Left colon (tissue), 2 donors: ENCODE measurements around the gene S1PR2. TPM values are rescaled to one million over a fixed set of nuclear protein-coding genes. Genes with fewer than 3 reads are reported as not detected.
A peak's percentile ranks its signal among the peaks of the same experiment; 100 is the strongest.
"Not testable (repeated sequence)": the region's sequence is repeated elsewhere in the genome, so short reads cannot be mapped to it uniquely, and the experiment has no call there.

Experiments
- ATAC-seq: fragments of 200-7000 bp; cut with Tn5 transposase; one replicate; pipeline ENCODE4 v1.9.1; 2020; ENCODE audit warnings: mild to moderate bottlenecking, moderate library complexity
- DNase-seq, 2 donors: peaks; one replicate each; pipeline ENCODE4 v3.0.0-alpha.2; 2020
- intact Hi-C, 2 donors: fragments of 100-400 bp; cut with DNase I in 1 of 2; cut with micrococcal nuclease in 1 of 2; formaldehyde crosslinking; loops; one replicate each; pipeline versions ENCODE4 v1.11.2 to v1.14.0; 2022; cut with DNase I, micrococcal nuclease
- total RNA-seq, 2 donors: library from RNA; stranded (reverse); fragmentation: NEBNext Ultra II Directional; extraction: Animal tissue kit (Norgen Biotek cat#: 25700); gene quantifications; one replicate each; pipeline ENCODE4 v1.2.1, GENCODE V29; 2021
- donor health status: DM: no; HTN: no; CAD: no.
- donor health status: DM: yes; HTN: yes; CAD: no.

The S1PR2 gene
- total RNA-seq, 2 donors from 2014 or later: 2.3 to 5.2 TPM

- no peak for ATAC-seq
- intact Hi-C loops: no loop called here
- DNase-seq: no peak
Measured at GRCh38 chr19:10256970-10257615, 26.0 kb upstream of the S1PR2 start.

- intact Hi-C loops: no loop called here
- no peak for DNase-seq
- no peak for ATAC-seq
Measured at GRCh38 chr19:10256551-10256950, 25.4 kb upstream of the S1PR2 start.

- no peak for ATAC-seq
- intact Hi-C loops: no loop called here
- no peak for DNase-seq
Measured at GRCh38 chr19:10255358-10255757, 24.2 kb upstream of the S1PR2 start.

- intact Hi-C loops: no loop called here
- no peak for ATAC-seq
- no peak for DNase-seq
Measured at GRCh38 chr19:10254244-10254643, 23.1 kb upstream of the S1PR2 start.

- no peak for ATAC-seq
- intact Hi-C loops: no loop called here
- DNase-seq: no peak
Measured at GRCh38 chr19:10252707-10253106, 21.6 kb upstream of the S1PR2 start.

- peak; percentile 92 for ATAC-seq
- DNase-seq: peak; percentile 98 to 99
- intact Hi-C loops: no loop called here
Measured at GRCh38 chr19:10251792-10252694, 20.9 kb upstream of the S1PR2 start, which contains the start of gene MRPL4. Gene MRPL4 (plus strand): TSS chr19:10252214. CDS start chr19:10252254, 40 bp downstream.

- no peak for DNase-seq
- intact Hi-C loops: no loop called here
- no peak for ATAC-seq
Measured at GRCh38 chr19:10246511-10246910, 15.4 kb upstream of the S1PR2 start.

- DNase-seq: no peak
- intact Hi-C loops: no loop called here
- no peak for ATAC-seq
Measured at GRCh38 chr19:10245189-10245939, 14.2 kb upstream of the S1PR2 start.

- intact Hi-C loops: no loop called here
- ATAC-seq: no peak
- DNase-seq: no peak
Measured at GRCh38 chr19:10243606-10244005, 12.5 kb upstream of the S1PR2 start.

- DNase-seq, intact Hi-C loops, ATAC-seq: not testable (repeated sequence)
Measured at GRCh38 chr19:10241826-10242449, 10.8 kb upstream of the S1PR2 start.

- ATAC-seq (peak; percentile 95), DNase-seq (peak; percentile 50 to 62)
- intact Hi-C loops: no loop called here
Measured at GRCh38 chr19:10238172-10238783, 7.1 kb upstream of the S1PR2 start.

GRCh38 chr19:10237702-10238101, 6.6 kb upstream of the S1PR2 start:
- intact Hi-C loops: no loop called here
- ATAC-seq (no peak), DNase-seq (no peak)

GRCh38 chr19:10235409-10235808, 4.3 kb upstream of the S1PR2 start:
- ATAC-seq, intact Hi-C loops, DNase-seq: not testable (repeated sequence)

GRCh38 chr19:10235003-10235402, 3.9 kb upstream of the S1PR2 start:
- ATAC-seq (no peak), DNase-seq (no peak)
- intact Hi-C loops: no loop called here

GRCh38 chr19:10233946-10234345, 2.8 kb upstream of the S1PR2 start:
- ATAC-seq (no peak), DNase-seq (no peak)
- intact Hi-C loops: no loop called here

GRCh38 chr19:10231612-10232228, 589 bp upstream of the S1PR2 start:
- no peak for DNase-seq
- intact Hi-C loops: no loop called here

GRCh38 chr19:10230173-10230860, 814 bp downstream of the S1PR2 start:
- intact Hi-C loops: no loop called here
- ATAC-seq (peak; percentile 28), DNase-seq (peak; percentile 55 to 65)

More at GRCh38 chr19:10231612-10232228, 589 bp upstream of the S1PR2 start:
- no peak for ATAC-seq

- DNase-seq: no peak
Measured at GRCh38 chr19:10228920-10229319, 2.2 kb downstream of the S1PR2 start.

More at GRCh38 chr19:10228920-10229319, 2.2 kb downstream of the S1PR2 start:
- ATAC-seq: no peak
- intact Hi-C loops: no loop called here
